T-cell (primary cell): Measurements from ENCODE around the gene TNFRSF12A. TPM values are rescaled to one million over a fixed set of nuclear protein-coding genes. Genes with fewer than 3 reads are reported as not detected.

Experiments
- ATAC-seq, 4 experiments: fragments of 200-7000 bp in 3 of 4; fragments of 150-1000 bp in 1 of 4; cut with Tn5 transposase; replicated peaks in 1 of 4; 1 replicate in 3 of 4; 2 replicates in 1 of 4; pipeline ENCODE4 v1.10.0; 2021; ENCODE audit warnings: moderate library complexity in 3 of 4, mild to moderate bottlenecking in 2 of 4, moderate number of reproducible peaks in 1 of 4
- CTCF ChIA-PET, 2 donors: fragments of 300-600 bp; sonication (Branson Sonifier 250); formaldehyde crosslinking; loops; one replicate each; lab custom pipeline; 2022; ENCODE audit warnings: antibody characterized with exemption in 2 of 2; lab: Charles Lee
- POLR2A ChIA-PET, 2 donors: fragments of 300-600 bp; sonication (Branson Sonifier 250); formaldehyde crosslinking; loops; one replicate each; lab custom pipeline; 2022; ENCODE audit warnings: antibody characterized with exemption in 2 of 2; lab: Charles Lee
- DNase-seq, 35 experiments: peaks; one replicate each; pipeline versions ENCODE4 v3.0.0 to v3.0.0-alpha.2; 2013 to 2023
- H3K27ac ChIP-seq: one replicate; pipeline ENCODE4 v1.5.1; 2013; ENCODE audit warnings: low read length
- H3K27me3 ChIP-seq, 2 experiments: replicated peaks in 1 of 2; 1 replicate in 1 of 2; 2 replicates in 1 of 2; pipeline versions ENCODE4 v1.6.1 to v1.7.0; 2013; ENCODE audit warnings: low read length in 1 of 2, mixed read lengths in 1 of 2; ENCODE audit not compliant: control insufficient read depth in 2 of 2, insufficient read depth in 2 of 2; ENCODE audit errors: extremely low read depth in 1 of 2
- H3K36me3 ChIP-seq, 2 donors: 1 replicate in 1 of 2; 2 replicates in 1 of 2; pipeline versions ENCODE4 v1.6.1 to v1.7.0; 2013; ENCODE audit warnings: low read length in 1 of 2; ENCODE audit not compliant: control insufficient read depth in 2 of 2, insufficient read depth in 1 of 2; ENCODE audit errors: extremely low read depth in 1 of 2
- H3K4me1 ChIP-seq, 2 experiments: 1 replicate in 1 of 2; 2 replicates in 1 of 2; pipeline versions ENCODE4 v1.6.1 to v1.7.0; 2013; ENCODE audit warnings: low read length in 2 of 2, mixed read lengths in 1 of 2; ENCODE audit not compliant: insufficient read depth in 2 of 2, control insufficient read depth in 1 of 2; ENCODE audit errors: extremely low read depth in 1 of 2
- H3K4me3 ChIP-seq, 2 donors: 1 replicate in 1 of 2; 2 replicates in 1 of 2; pipeline versions ENCODE4 v1.5.1 to v1.7.0; 2013; ENCODE audit warnings: mild to moderate bottlenecking in 2 of 2, low read length in 1 of 2, moderate library complexity in 1 of 2; ENCODE audit not compliant: control insufficient read depth in 1 of 2; ENCODE audit errors: extremely low read depth in 1 of 2
- H3K9me3 ChIP-seq: 2 replicates; pipeline ENCODE4 v1.7.0; 2013
- H3K27ac Mint-ChIP-seq, 2 donors: one replicate each; pipeline ENCODE4 v1.8.0; 2020 to 2021; ENCODE audit warnings: mild to moderate bottlenecking in 2 of 2, mixed read lengths in 2 of 2
- H3K27me3 Mint-ChIP-seq, 2 donors: one replicate each; pipeline ENCODE4 v1.8.0; 2021 to 2022; ENCODE audit warnings: mixed read lengths in 2 of 2
- H3K36me3 Mint-ChIP-seq: one replicate; pipeline ENCODE4 v1.8.0; 2021; ENCODE audit warnings: mixed read lengths
- H3K4me1 Mint-ChIP-seq, 3 donors: one replicate each; pipeline ENCODE4 v1.8.0; 2020 to 2022; ENCODE audit warnings: mixed read lengths in 3 of 3, mild to moderate bottlenecking in 1 of 3
- H3K4me3 Mint-ChIP-seq, 3 donors: one replicate each; pipeline ENCODE4 v1.8.0; 2020 to 2022; ENCODE audit warnings: mild to moderate bottlenecking in 3 of 3, mixed read lengths in 3 of 3, moderate library complexity in 3 of 3
- H3K9me3 Mint-ChIP-seq, 3 donors: one replicate each; pipeline ENCODE4 v1.8.0; 2020 to 2022; ENCODE audit warnings: mixed read lengths in 3 of 3
- WGBS: methylation state at CpG from one replicate; pipeline ENCODE4 v1.1.5; 2013; ENCODE audit warnings: missing lambda C conversion rate; ENCODE audit not compliant: insufficient coverage; 5-methylcytosine and 5-hydroxymethylcytosine counted together
- total RNA-seq, 35 experiments: library from RNA in 6 of 35; stranded (reverse) in 6 of 35; fragments of 120-200 nt in 1 of 35; gene quantifications; one replicate each; pipeline versions ENCODE4 v1.2.1 to v1.2.4 and lab custom pipeline; 2013 to 2026

TNFRSF12A gene
- total RNA-seq, 5 donors from 2014 or later (not counting 1 experiment from before 2014, with no cell fraction given): 0.43 to 3.7 (median 2.5) TPM

DNA sequence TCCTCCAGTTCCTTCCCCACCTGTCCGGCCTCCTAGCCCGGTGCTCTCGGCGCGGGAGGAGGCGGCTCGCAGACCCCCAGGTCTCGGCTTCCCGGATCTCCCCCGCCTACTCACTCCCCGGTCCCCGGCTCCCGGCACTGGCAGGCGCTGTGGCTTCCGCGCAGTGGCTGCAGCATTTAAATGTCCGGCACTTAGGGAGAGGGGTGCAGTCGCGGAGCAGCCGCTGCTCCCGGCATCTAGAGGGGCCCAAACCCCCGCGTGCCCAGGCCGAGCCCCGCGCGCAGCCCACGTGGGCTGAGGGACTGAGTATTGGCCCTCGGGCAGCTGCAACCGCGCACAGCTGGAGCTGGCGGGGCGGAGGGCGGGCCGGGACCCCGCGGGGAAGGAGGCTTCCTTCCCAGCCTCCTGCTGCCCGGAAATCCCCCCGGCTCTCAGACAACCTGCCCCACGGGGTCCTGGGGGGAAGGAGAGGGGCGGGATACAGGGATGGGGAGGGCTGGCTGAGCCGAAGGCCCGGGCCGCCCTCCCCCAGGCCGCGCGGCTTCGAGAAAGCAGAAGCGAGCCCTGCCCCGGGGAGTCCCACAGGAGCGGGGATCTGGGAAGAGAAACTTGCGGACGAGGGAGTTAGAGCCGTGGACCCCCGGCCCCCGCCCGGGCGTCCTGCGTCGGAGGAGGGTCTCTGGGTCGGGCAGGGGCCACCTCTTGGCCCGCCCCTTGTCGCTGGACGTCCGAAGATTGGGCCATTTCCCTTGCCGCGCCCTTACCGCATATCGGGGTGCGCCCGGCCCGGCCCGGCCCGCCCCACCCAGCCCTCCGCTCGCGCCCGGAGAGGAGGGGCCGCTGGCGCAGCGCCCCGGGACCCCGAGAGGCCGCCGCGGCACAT, 25.8 kb downstream of the TNFRSF12A start, which contains the start of gene MMP25:
TSS of gene MMP25 (plus strand) at position 804 of the 883 bp plus-strand sequence. CDS start 357 bp downstream, outside the sequence.
- WGBS: 1% methylated on average over 67 of the region's 86 CpGs
- peaks cover 18 to 41% of the 10 kb centered on the region in 2 donors for H3K27me3 Mint-ChIP-seq

DNA sequence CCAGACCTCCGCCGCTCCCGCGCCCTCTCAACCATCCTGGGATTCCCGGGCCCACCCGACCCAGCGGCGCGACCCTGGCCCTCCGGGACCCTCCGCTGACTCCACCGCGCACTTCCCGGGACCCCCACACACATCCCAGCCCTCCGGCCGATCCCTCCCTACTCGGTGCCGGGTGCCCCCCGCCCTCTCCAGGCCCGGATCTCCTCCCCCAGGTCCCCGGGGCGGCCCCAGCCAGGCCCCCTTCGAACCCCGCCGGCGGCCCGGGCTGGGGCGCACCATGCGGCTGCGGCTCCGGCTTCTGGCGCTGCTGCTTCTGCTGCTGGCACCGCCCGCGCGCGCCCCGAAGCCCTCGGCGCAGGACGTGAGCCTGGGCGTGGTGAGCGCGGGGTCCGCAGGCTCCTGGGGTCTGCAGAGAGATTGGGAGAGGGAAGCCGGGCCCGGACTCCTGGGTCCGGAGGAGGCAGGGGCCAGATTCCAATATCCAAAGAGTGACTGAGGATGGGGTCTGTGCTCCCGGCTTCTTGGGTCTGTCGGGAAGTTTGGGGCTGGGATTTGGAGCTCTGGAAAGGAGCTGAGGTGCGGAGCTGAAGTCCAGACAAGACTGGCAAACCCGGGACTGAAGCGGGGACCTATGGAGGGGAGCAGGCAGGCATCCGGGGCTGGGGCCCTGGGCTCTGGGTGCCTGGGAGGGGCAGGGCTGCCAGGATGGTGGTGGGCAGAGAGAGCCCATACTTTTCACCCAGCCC, 26.6 kb downstream of the TNFRSF12A start:
- peak; percentile 39 to 58 (median 44) for ATAC-seq
- peaks cover 0 to 36% of the 10 kb centered on the region in 2 experiments for H3K4me1 ChIP-seq
- H3K4me3 Mint-ChIP-seq: peak overlapping the region; percentile 36 to 77 (median 56)
- POLR2A ChIA-PET: no interaction called here
- H3K36me3 Mint-ChIP-seq: no peaks in the 10 kb centered on the region
- H3K27me3 Mint-ChIP-seq: peaks cover 18 to 38% of the 10 kb centered on the region in 2 donors
- peaks cover 15 to 35% (median 28%) of the 10 kb centered on the region in 3 donors for H3K4me1 Mint-ChIP-seq
- H3K27ac Mint-ChIP-seq: no peak overlapping the region
- H3K27ac ChIP-seq: no peak overlapping the region
- no peaks in the 10 kb centered on the region for H3K36me3 ChIP-seq
- H3K9me3 ChIP-seq: no peaks in the 10 kb centered on the region
- H3K9me3 Mint-ChIP-seq: no peaks in the 10 kb centered on the region
- peaks cover 3 to 74% of the 10 kb centered on the region in 2 experiments for H3K27me3 ChIP-seq
- WGBS: 4% methylated on average over 49 of the region's 54 CpGs
- peak in 1 of 35 experiments; percentile 32 for DNase-seq
- no peak overlapping the region for H3K4me3 ChIP-seq
- CTCF ChIA-PET: no interaction called here

More for the DNA sequence above, 25.8 kb downstream of the TNFRSF12A start, which contains the start of gene MMP25:
- H3K27ac ChIP-seq: no peak within 1 kb of the TSS
- ChIA-PET CTCF (interaction anchor here in 1 of 2 donors (1.6 kb wide), 1 partner anchor 14 kb away, joined by 6 read pairs; no protein-coding TSS in a partner anchor), POLR2A (interaction anchor here in 1 of 2 donors (0.6 kb wide), 1 partner anchor 10 kb away, joined by 5 read pairs; no protein-coding TSS in a partner anchor)
- H3K36me3 Mint-ChIP-seq: no peaks in the 10 kb centered on the region
- peak within 1 kb of the TSS; percentile 73 to 77 (median 76) for H3K4me3 Mint-ChIP-seq
- DNase-seq (peak in 1 of 35 experiments; percentile 24), ATAC-seq (peak; percentile 36 to 46 (median 36))
- peaks cover 13 to 33% (median 28%) of the 10 kb centered on the region in 3 donors for H3K4me1 Mint-ChIP-seq
- peaks cover 3 to 80% of the 10 kb centered on the region in 2 experiments for H3K27me3 ChIP-seq
- peak within 1 kb of the TSS in 1 of 2 donors; percentile 67 for H3K27ac Mint-ChIP-seq
- peaks cover 0 to 36% of the 10 kb centered on the region in 2 experiments for H3K4me1 ChIP-seq
- no peaks in the 10 kb centered on the region for H3K9me3 Mint-ChIP-seq
- peak within 1 kb of the TSS; percentile 42 to 78 for H3K4me3 ChIP-seq
- no peaks in the 10 kb centered on the region for H3K36me3 ChIP-seq
- no peaks in the 10 kb centered on the region for H3K9me3 ChIP-seq

GRCh38 chr16:3047387-3047720, 27.2 kb downstream of the TNFRSF12A start:
- Histone ChIP-seq H3K36me3 (no peaks in the 10 kb centered on the region), H3K9me3 (no peaks in the 10 kb centered on the region), H3K27me3 (peaks cover 3 to 68% of the 10 kb centered on the region in 2 experiments), H3K4me3 (no peak overlapping the region), H3K4me1 (peaks cover 0 to 36% of the 10 kb centered on the region in 2 experiments), H3K27ac (no peak overlapping the region)
- H3K27ac Mint-ChIP-seq: no peak overlapping the region
- WGBS: 35% methylated on average over 12 of the region's 13 CpGs
- CTCF ChIA-PET: interaction anchor here in 1 of 2 donors (0.6 kb wide), 1 partner anchor 46 kb away, joined by 4 read pairs; no protein-coding TSS in a partner anchor
- no peaks in the 10 kb centered on the region for H3K9me3 Mint-ChIP-seq
- peaks cover 18 to 38% (median 33%) of the 10 kb centered on the region in 3 donors for H3K4me1 Mint-ChIP-seq
- POLR2A ChIA-PET: no interaction called here
- peak overlapping the region; percentile 36 to 77 (median 56) for H3K4me3 Mint-ChIP-seq
- H3K36me3 Mint-ChIP-seq: no peaks in the 10 kb centered on the region
- H3K27me3 Mint-ChIP-seq: peaks cover 18 to 37% of the 10 kb centered on the region in 2 donors
- no peak for ATAC-seq
- DNase-seq: no peak

GRCh38 chr16:3049921-3050481, 29.8 kb downstream of the TNFRSF12A start:
- no peak overlapping the region for H3K4me3 ChIP-seq
- H3K9me3 Mint-ChIP-seq: no peaks in the 10 kb centered on the region
- WGBS: 91% methylated on average over 24 of the region's 26 CpGs
- peaks cover 4 to 11% of the 10 kb centered on the region in 2 donors for H3K27me3 Mint-ChIP-seq
- DNase-seq: no peak
- H3K4me1 Mint-ChIP-seq: peaks cover 26 to 44% (median 40%) of the 10 kb centered on the region in 3 donors
- CTCF ChIA-PET: interaction anchor here in 1 of 2 donors (0.5 kb wide), 1 partner anchor 22 kb away, joined by 4 read pairs; no protein-coding TSS in a partner anchor
- H3K4me1 ChIP-seq: peaks cover 3 to 41% of the 10 kb centered on the region in 2 experiments
- H3K36me3 Mint-ChIP-seq: peaks cover 10% of the 10 kb centered on the region
- POLR2A ChIA-PET: interaction anchor here in 1 of 2 donors (0.6 kb wide), 1 partner anchor 21 kb away, joined by 3 read pairs; no protein-coding TSS in a partner anchor
- H3K4me3 Mint-ChIP-seq: no peak overlapping the region
- H3K36me3 ChIP-seq: peaks cover 0 to 3% of the 10 kb centered on the region in 2 donors
- no peak overlapping the region for H3K27ac Mint-ChIP-seq
- peaks cover 0 to 42% of the 10 kb centered on the region in 2 experiments for H3K27me3 ChIP-seq
- H3K9me3 ChIP-seq: no peaks in the 10 kb centered on the region
- ATAC-seq: no peak
- no peak overlapping the region for H3K27ac ChIP-seq

GRCh38 chr16:3050487-3050886, 30.3 kb downstream of the TNFRSF12A start:
- Histone ChIP-seq H3K4me1 (peaks cover 7 to 41% of the 10 kb centered on the region in 2 experiments), H3K4me3 (no peak overlapping the region), H3K27me3 (peaks cover 0 to 37% of the 10 kb centered on the region in 2 experiments), H3K9me3 (no peaks in the 10 kb centered on the region), H3K36me3 (peaks cover 2 to 4% of the 10 kb centered on the region in 2 donors), H3K27ac (no peak overlapping the region)
- WGBS: no CpG with 5 or more reads among the region's 5 CpGs
- Mint-ChIP-seq H3K9me3 (no peaks in the 10 kb centered on the region), H3K4me3 (no peak overlapping the region), H3K27me3 (peaks cover 0 to 7% of the 10 kb centered on the region in 2 donors), H3K27ac (no peak overlapping the region), H3K36me3 (peaks cover 13% of the 10 kb centered on the region), H3K4me1 (peaks cover 26 to 44% (median 40%) of the 10 kb centered on the region in 3 donors)
- ATAC-seq (no peak), DNase-seq (no peak)
- ChIA-PET CTCF (interaction anchor here in 1 of 2 donors (0.6 to 1.6 kb wide), 2 partner anchors 67 to 79 kb away, joined by 4 read pairs; no protein-coding TSS in a partner anchor), POLR2A (no interaction called here)
